Esophagus squamous epithelium (tissue), 4 donors: ENCODE measurements around the gene XIAP.

ENCODE experiments used
- POLR2A ChIP-seq, 4 donors: fragments of 450-650 bp; IDR thresholded peaks; one replicate each; pipeline ENCODE4 v1.6.1; 2017; ENCODE audit warnings: antibody characterized with exemption in 4 of 4, mild to moderate bottlenecking in 4 of 4, moderate library complexity in 3 of 4
- TF ChIP-seq, protein P1 (sequence below), 6 experiments: fragments of 450-650 bp in 4 of 6; fragments of 200-600 bp in 2 of 6; sonication (generic) in 2 of 6; IDR thresholded peaks; one replicate each; pipeline ENCODE4 v1.5.1; 2016 to 2019; ENCODE audit warnings: antibody characterized with exemption in 6 of 6, mild to moderate bottlenecking in 4 of 6, moderate library complexity in 4 of 6

DNA sequence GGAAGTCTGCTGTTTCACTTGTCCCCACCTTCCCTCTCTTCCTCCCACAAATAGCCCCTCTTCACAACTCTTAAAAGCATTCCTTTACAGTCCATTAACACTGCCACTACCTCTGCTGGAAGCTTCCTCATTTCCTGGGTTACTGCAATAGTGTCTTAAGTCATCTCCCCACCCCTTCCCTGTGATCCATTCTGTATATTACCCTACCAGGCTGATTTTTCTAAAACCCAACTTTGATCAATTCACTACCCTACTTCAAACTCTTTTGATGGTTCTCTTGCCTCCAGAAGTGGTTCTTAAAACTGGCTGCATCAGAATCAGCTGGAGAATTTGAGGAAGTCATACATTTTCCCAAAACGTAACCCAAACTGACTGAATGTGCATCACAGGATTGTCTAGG, 8.8 kb upstream of the XIAP start:
- TF ChIP-seq, protein P1, sequence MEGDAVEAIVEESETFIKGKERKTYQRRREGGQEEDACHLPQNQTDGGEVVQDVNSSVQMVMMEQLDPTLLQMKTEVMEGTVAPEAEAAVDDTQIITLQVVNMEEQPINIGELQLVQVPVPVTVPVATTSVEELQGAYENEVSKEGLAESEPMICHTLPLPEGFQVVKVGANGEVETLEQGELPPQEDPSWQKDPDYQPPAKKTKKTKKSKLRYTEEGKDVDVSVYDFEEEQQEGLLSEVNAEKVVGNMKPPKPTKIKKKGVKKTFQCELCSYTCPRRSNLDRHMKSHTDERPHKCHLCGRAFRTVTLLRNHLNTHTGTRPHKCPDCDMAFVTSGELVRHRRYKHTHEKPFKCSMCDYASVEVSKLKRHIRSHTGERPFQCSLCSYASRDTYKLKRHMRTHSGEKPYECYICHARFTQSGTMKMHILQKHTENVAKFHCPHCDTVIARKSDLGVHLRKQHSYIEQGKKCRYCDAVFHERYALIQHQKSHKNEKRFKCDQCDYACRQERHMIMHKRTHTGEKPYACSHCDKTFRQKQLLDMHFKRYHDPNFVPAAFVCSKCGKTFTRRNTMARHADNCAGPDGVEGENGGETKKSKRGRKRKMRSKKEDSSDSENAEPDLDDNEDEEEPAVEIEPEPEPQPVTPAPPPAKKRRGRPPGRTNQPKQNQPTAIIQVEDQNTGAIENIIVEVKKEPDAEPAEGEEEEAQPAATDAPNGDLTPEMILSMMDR (IDR thresholded peaks at IDR 0.05), result no peak
- no peak for TF ChIP-seq POLR2A (IDR thresholded peaks at IDR 0.05)
